GM12892 (cell line): ENCODE results near the gene PRSS36.
A peak's percentile ranks its signal among the peaks of the same experiment; 100 is the strongest.
"Not testable (repeated sequence)": the region's sequence is repeated elsewhere in the genome, so short reads cannot be mapped to it uniquely, and the experiment has no call there.

Experiments used
- DNase-seq: peaks from one replicate; pipeline ENCODE4 v3.0.0; 2011; ENCODE audit not compliant: insufficient read length
- FAIRE-seq: peaks from 2 replicates; lab custom pipeline; 2011; peaks lifted over from hg19 to GRCh38; lab: Jason Lieb, UNC
- POLR2A ChIP-seq: IDR thresholded peaks from 2 replicates; pipeline ENCODE4 v1.6.1; 2011; ENCODE audit warnings: low read depth, low read length, control low read depth
- POLR2AphosphoS5 ChIP-seq: IDR thresholded peaks from 2 replicates; pipeline ENCODE4 v1.6.1; 2011; ENCODE audit warnings: low read depth, low read length, control low read depth
- TAF1 ChIP-seq: IDR thresholded peaks from 2 replicates; pipeline ENCODE4 v1.6.1; 2011; ENCODE audit warnings: low read depth, mild to moderate bottlenecking, control low read depth, low read length, borderline replicate concordance

The PRSS36 gene

DNA sequence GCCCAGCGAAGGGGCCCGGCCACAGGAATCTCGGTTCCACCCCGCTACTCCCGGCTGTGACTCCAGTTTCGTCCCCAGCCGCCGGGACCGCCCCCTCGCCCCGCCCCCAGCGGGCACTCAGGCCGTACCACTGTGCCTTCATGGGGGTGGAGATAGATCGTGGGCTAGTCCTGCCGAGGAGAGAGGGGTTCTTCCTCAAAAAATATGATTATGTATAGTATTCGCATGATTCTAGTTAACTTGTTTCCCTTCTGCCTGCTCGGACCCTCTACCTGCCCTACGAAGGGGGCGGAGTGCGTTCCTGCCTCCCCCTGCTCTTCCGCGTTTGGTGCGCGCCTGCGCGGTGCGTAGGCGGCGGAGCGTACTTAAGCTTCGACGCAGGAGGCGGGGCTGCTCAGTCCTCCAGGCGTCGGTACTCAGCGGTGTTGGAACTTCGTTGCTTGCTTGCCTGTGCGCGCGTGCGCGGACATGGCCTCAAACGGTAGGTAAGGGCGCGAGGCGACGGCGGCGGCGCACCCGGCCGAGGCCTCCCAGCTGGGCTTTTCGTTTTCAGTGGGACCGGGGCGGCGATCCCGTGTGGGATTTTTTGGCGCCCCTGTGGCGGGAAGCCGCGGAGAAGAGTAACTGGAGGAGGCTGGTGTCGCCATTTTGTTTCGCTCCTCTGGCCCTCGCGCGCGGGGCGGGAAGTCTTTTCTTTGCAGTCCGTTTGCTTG is 30.0 kb upstream of the PRSS36 start, which contains the start of gene FUS:
Gene FUS, plus strand, starts transcription at position 393 of the 713 bp plus-strand sequence. Its CDS starts 76 bp downstream, at position 469.
- FAIRE-seq (peak; percentile 98), DNase-seq (peak; percentile 88)
- peak; percentile 100 for TF ChIP-seq POLR2A
- TF ChIP-seq TAF1 = peak; percentile 100
- peak; percentile 100 for TF ChIP-seq POLR2AphosphoS5

GRCh38 chr16:31179219-31179746 is 29.4 kb upstream of the PRSS36 start:
- no peak for FAIRE-seq
- no peak for DNase-seq
- TF ChIP-seq POLR2AphosphoS5 = no peak
- TF ChIP-seq POLR2A = no peak
- TF ChIP-seq TAF1 = no peak

DNA sequence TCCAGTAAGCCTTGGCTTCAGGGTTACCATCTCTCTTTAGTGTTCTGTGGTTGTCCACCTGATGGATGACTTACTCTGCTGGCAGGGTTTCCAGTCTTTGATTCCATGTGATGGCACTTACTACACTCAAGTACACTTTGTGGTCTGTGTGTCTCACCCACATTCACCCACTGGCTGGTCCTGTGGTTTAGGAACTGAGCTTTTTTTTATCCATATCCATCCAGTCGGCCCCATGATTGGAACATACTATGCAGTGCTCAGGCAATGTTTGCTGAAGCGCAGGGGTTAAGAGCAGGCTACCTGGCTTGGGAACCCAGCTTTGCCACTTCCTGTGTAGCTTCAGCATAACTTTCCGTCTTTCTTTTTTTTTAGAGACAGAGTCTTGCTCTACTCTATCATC is 27.3 kb upstream of the PRSS36 start:
- TF ChIP-seq TAF1 (no peak), POLR2AphosphoS5 (no peak), POLR2A (no peak)
- DNase-seq (no peak), FAIRE-seq (no peak)

GRCh38 chr16:31170048-31170447 is 20.2 kb upstream of the PRSS36 start:
- FAIRE-seq = not testable (repeated sequence)

GRCh38 chr16:31168848-31169247 is 19.0 kb upstream of the PRSS36 start:
- DNase-seq = no peak
- TF ChIP-seq POLR2A = no peak
- TF ChIP-seq TAF1 = no peak
- no peak for TF ChIP-seq POLR2AphosphoS5
- FAIRE-seq = no peak

More at GRCh38 chr16:31170048-31170447, 20.2 kb upstream of the PRSS36 start:
- not testable (repeated sequence) for DNase-seq

GRCh38 chr16:31167315-31167714 is 17.4 kb upstream of the PRSS36 start:
- no peak for DNase-seq
- TF ChIP-seq POLR2A = no peak
- no peak for TF ChIP-seq TAF1
- FAIRE-seq = no peak

DNA sequence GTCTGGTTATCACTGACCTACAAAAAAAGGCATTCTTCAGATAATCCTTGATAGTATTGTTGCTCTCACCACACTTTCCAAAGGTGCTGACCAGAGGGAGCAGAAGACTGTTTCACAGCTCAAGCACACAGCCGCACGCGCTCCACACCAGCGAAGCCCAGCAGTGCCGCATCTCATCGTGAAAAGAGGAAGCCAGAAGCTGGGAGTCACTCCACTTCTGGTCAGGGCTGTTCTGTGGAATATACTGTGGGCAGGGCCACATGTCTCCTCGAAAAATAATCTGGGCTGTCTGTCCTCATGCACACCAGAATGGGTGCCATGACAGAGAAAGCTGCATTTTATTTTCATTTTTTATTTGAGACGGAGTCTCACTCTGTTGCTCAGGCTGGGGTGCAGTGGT is 7.3 kb upstream of the PRSS36 start:
- FAIRE-seq = no peak
- no peak for DNase-seq
- TF ChIP-seq POLR2AphosphoS5 (no peak), TAF1 (no peak), POLR2A (no peak)

DNA sequence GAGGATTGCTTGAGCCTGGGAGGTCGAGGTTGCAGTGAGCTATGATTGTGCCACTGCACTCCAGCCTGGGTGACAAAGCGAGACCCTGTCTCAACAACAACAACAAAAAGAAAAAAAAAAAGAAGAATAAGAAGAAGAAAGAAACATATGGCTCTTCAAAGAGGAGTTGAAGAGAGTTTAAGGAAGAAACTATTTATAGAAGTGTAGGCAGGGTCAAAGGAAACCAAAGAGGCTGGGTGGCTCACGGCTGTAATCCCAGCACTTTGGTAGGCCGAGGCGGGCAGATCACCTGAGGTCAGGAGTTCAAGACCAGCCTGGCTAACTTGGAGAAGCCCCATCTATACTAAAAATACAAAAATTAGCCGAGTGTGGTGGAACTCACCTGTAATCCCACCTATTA is 1.1 kb upstream of the PRSS36 start:
- FAIRE-seq, DNase-seq: not testable (repeated sequence)

- no peak for TF ChIP-seq POLR2AphosphoS5
- TF ChIP-seq TAF1 = no peak
- no peak for TF ChIP-seq POLR2A
- FAIRE-seq = no peak
- DNase-seq = no peak
Observed at GRCh38 chr16:31149332-31149731, 534 bp downstream of the PRSS36 start.

DNA sequence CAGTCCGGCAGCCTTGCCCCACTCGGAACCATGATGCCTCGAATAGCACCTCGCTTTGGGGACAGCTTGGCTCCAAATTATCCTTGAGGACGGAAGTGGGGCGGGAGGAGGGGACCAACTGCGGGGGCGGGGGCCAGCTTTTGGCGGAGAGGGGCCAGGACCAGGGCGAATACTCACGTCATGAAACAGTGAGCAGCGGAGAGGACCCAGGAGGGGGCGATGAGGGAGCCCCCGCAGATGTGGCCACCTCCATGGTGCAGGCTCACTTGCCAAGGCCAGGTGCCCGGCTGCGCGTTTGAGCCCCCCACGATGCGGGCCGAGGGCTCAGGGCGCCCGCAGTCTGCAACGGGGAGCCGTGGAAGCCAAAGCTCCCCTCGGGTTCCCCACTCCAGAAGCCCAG is 970 bp downstream of the PRSS36 start:
- no peak for DNase-seq
- no peak for FAIRE-seq
- no peak for TF ChIP-seq TAF1
- TF ChIP-seq POLR2A = no peak
- TF ChIP-seq POLR2AphosphoS5 = no peak

DNA sequence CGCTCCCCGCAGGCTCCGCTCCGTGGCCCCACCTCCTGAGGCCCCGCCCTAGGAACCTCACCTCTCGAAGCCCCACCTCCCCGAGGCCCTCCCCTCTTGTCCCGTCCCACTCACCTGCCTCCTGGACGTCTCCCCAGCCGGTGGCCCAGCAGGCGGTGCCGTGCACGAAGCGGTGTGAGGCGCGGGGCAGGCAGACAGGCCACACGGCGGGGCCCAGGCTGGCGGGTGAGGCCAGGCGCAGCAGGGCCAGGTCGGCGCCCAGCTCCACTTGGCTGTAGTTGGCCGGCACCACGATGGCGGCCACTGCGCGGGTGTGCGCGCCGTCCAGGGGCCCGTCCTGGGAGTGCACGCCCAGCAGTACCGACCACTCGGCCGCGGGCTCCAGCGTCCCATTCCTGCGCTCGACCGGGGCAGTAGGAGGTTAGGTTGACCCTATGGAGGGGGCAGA is 1.6 kb downstream of the PRSS36 start:
- no peak for DNase-seq
- FAIRE-seq = no peak
- TF ChIP-seq POLR2A (no peak), TAF1 (no peak), POLR2AphosphoS5 (no peak)

DNA sequence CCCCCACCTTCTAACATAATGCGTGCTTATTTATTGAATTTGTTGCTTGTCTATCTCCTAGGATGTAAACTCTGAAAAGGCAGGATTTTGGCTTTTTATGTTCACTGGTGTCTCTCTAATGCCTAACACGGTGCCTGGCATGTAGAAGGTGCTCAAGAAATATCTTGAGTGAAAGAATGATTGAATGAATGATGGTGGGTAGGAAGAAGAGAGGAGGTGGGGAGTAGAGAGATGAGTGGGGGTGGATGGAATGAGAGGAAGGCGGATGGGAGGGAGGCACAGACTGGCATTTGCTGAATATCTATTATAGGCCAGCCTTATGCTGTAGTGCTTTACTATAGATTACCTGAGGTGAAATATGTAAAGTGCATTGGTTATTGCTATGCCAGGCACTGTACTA is 2.3 kb downstream of the PRSS36 start:
- TF ChIP-seq POLR2AphosphoS5 (no peak), POLR2A (no peak), TAF1 (no peak)
- no peak for DNase-seq
- FAIRE-seq = no peak
